Ovary (tissue), 9 donors: ENCODE data around the gene SH3BP1. TPM values are rescaled to one million over a fixed set of nuclear protein-coding genes. Genes with fewer than 3 reads are reported as not detected.

Source experiments
- DNase-seq, 5 donors: peaks; one replicate each; pipeline ENCODE4 v3.0.0-alpha.2; 2019 to 2020
- H3K27ac ChIP-seq, 2 donors: fragments of 200-600 bp; one replicate each; pipeline versions ENCODE4 v1.5.1 to v1.8.0; 2019 to 2022
- H3K27me3 ChIP-seq: fragments of 200-600 bp; one replicate; pipeline ENCODE4 v1.8.0; 2022
- H3K36me3 ChIP-seq: fragments of 200-600 bp; sonication (generic); one replicate; pipeline ENCODE4 v1.5.1; 2019
- H3K4me1 ChIP-seq: one replicate; pipeline ENCODE4 v1.8.1; 2013; ENCODE audit warnings: mild to moderate bottlenecking, moderate library complexity; ENCODE audit not compliant: insufficient read depth
- H3K4me3 ChIP-seq: fragments of 200-600 bp; sonication (generic); one replicate; pipeline ENCODE4 v1.5.1; 2017
- H3K9me3 ChIP-seq, 2 donors: fragments of 200-600 bp in 1 of 2; sonication (generic) in 1 of 2; one replicate each; pipeline versions ENCODE4 v1.5.1 to v1.8.1; 2013 to 2019; ENCODE audit warnings: mild to moderate bottlenecking in 1 of 2, moderate library complexity in 1 of 2
- CTCF ChIP-seq, 3 donors: fragments of 450-650 bp in 2 of 3; fragments of 200-600 bp in 1 of 3; IDR thresholded peaks; one replicate each; pipeline versions ENCODE4 v1.5.1 to v1.8.0; 2016 to 2022; ENCODE audit warnings: antibody characterized with exemption in 3 of 3, mild to moderate bottlenecking in 1 of 3
- EP300 ChIP-seq: sonication (generic); formaldehyde crosslinking; IDR thresholded peaks from one replicate; pipeline ENCODE4 v1.6.1; 2017; ENCODE audit warnings: antibody characterized with exemption
- POLR2A ChIP-seq: fragments of 450-650 bp; IDR thresholded peaks from one replicate; pipeline ENCODE4 v1.6.1; 2017; ENCODE audit warnings: antibody characterized with exemption, mild to moderate bottlenecking, moderate library complexity
- WGBS, 3 donors: extraction: QIAGEN DNeasy Blood & Tissue Kit in 1 of 3; methylation state at CpG; one replicate each; pipeline versions ENCODE4 v1.1.5 to v1.1.7; 2013 to 2017; 5-methylcytosine and 5-hydroxymethylcytosine counted together
- intact Hi-C, 4 donors: fragments of 100-400 bp; cut with DNase I; formaldehyde crosslinking; loops; one replicate each; pipeline versions ENCODE4 v1.11.0 to v1.15.1; 2022 to 2023
- polyA plus RNA-seq, 2 donors: library from polyadenylated mRNA; stranded (reverse); fragments of 200-250 nt in 1 of 2; fragments of 350-450 nt in 1 of 2; fragmentation: Illumina TruSeq in 1 of 2; extraction: RNeasy Lipid Tissue Mini Kit (QIAGEN cat#74804) in 1 of 2; gene quantifications; one replicate each; pipeline ENCODE4 v1.2.3, GENCODE V29; 2013 to 2014
- small RNA-seq: library from RNA; depleted of rRNA; stranded (forward); fragments of <200 nt; gene quantifications from one replicate; pipeline ENCODE3, GENCODE V24; 2016
- total RNA-seq, 7 donors: library from RNA; depleted of rRNA in 2 of 7; stranded (reverse); fragments of >200 nt in 2 of 7; fragmentation: NEBNext Ultra II Directional in 3 of 7; extraction: Animal tissue kit (Norgen Biotek cat#: 25700) in 3 of 7; gene quantifications; one replicate each; pipeline versions ENCODE4 v1.1.0 to v1.2.4, GENCODE V29; 2016 to 2023
- donor health status: DM: no; HTN: no; CAD: no; lungs with moderate emphysema.
- donor health status: DM: no; HTN: no; CAD: no.
- donor health status: Bipolar disorder and iron deficiency.
- donor health status: DM: yes; HTN: yes; CAD: no.
- donor health status: DM: no; HTN: no; CAD: no.
- donor health status: DM: yes; HTN: yes; CAD: no.

Gene SH3BP1
- total and polyA plus RNA-seq, 9 donors, result 2.0 to 13.3 (median 8.2) TPM

DNA sequence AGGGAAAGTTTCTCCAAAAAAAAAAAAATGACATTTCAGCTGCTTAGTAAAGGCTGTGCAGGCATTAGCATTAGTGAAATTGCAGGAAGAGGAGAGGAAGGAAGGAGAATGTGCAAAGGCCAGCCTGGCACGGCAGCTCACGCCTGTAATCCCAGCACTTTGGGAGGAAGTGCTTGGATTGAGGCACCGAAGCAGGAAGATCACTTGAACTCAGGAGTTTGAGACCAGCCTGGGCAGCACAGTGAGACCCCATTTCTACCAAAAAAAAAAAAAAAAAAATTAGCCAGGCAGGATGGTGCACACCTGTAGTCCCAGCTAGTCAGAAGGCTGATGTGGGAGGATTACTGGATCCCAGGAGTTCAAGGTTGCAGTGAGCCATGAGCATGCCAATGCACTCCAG, 65.2 kb downstream of the SH3BP1 start:
- Histone ChIP-seq H3K4me3 (no peak overlapping the region), H3K27ac (no peak overlapping the region), H3K9me3 (no peaks in the 10 kb centered on the region), H3K36me3 (no peaks in the 10 kb centered on the region), H3K27me3 (no peaks in the 10 kb centered on the region), H3K4me1 (no peaks in the 10 kb centered on the region)
- TF ChIP-seq CTCF (IDR thresholded peaks at IDR 0.05) (no peak), EP300 (no peak), POLR2A (no peak)
- WGBS, 3 donors, result 83 to 86% (median 83%) methylated on average over 3 of the region's 3 CpGs
- intact Hi-C loops, result no loop called here
- no peak for DNase-seq

GRCh38 chr22:37705205-37705604, 65.7 kb downstream of the SH3BP1 start:
- no peaks in the 10 kb centered on the region for H3K4me1 ChIP-seq
- 93 to 97% (median 96%) methylated on average over 3 of the region's 3 CpGs for whole genome bisulfite sequencing, 3 donors
- TF ChIP-seq EP300, result no peak
- TF ChIP-seq CTCF (IDR thresholded peaks at IDR 0.05), result no peak
- no peak for TF ChIP-seq POLR2A

More at GRCh38 chr22:37705205-37705604, 65.7 kb downstream of the SH3BP1 start:
- Histone ChIP-seq H3K27ac (no peak overlapping the region), H3K9me3 (no peaks in the 10 kb centered on the region), H3K27me3 (no peaks in the 10 kb centered on the region), H3K36me3 (no peaks in the 10 kb centered on the region), H3K4me3 (no peak overlapping the region)
- intact Hi-C loops, result no loop called here
- DNase-seq, result no peak

Small RNAs within 50 kb of the gene (small RNA-seq; reads per million reads assigned to genes)
- not detected for gene RN7SL385P

Other genes with a start within 250 kb of the SH3BP1 start
- under 1 TPM in 2 of 7 donors, not detected in 5; 0.02 to 0.03 TPM for gene ELFN2, start 212.2 kb upstream of the SH3BP1 start, total RNA-seq
- under 1 TPM; 0.01 to 0.05 TPM for gene ELFN2, start 212.2 kb upstream of the SH3BP1 start, polyA plus RNA-seq
- 10 to 100 TPM in 1 of 7 donors, 1 to 10 TPM in 6; 4.4 to 11.1 (median 7.1) TPM for gene MFNG, start 153.3 kb upstream of the SH3BP1 start, total RNA-seq
- gene MFNG, start 153.3 kb upstream of the SH3BP1 start, polyA plus RNA-seq, result 1 to 10 TPM; 4.7 to 7.1 TPM
- gene CARD10, start 120.3 kb upstream of the SH3BP1 start, total RNA-seq, result 10 to 100 TPM in 4 of 7 donors, 1 to 10 TPM in 3; 4.8 to 13.6 (median 10.1) TPM
- 1 to 10 TPM in 1 of 2 donors, under 1 TPM in 1; 0.72 to 7.9 TPM for gene CARD10, start 120.3 kb upstream of the SH3BP1 start, polyA plus RNA-seq
- 100 to 1,000 TPM in 2 of 7 donors, 10 to 100 TPM in 5; 25.6 to 125 (median 89.7) TPM for gene CDC42EP1, start 79.2 kb upstream of the SH3BP1 start, total RNA-seq
- gene CDC42EP1, start 79.2 kb upstream of the SH3BP1 start, polyA plus RNA-seq, result 10 to 100 TPM in 1 of 2 donors, 1 to 10 TPM in 1; 3.4 to 41.3 TPM
- 1 to 10 TPM in 2 of 7 donors, not detected in 5; 1.7 to 2.6 TPM for gene LGALS2, start 59.6 kb upstream of the SH3BP1 start, total RNA-seq
- 1 to 10 TPM in 1 of 2 donors, under 1 TPM in 1; 0.35 to 2.6 TPM for gene LGALS2, start 59.6 kb upstream of the SH3BP1 start, polyA plus RNA-seq
- gene GGA1, start 30.8 kb upstream of the SH3BP1 start, total RNA-seq, result 10 to 100 TPM; 36.8 to 64.7 (median 49.6) TPM
- 10 to 100 TPM; 24.1 to 41.9 TPM for gene GGA1, start 30.8 kb upstream of the SH3BP1 start, polyA plus RNA-seq
- 10 to 100 TPM in 6 of 7 donors, 1 to 10 TPM in 1; 9.1 to 15.9 (median 12.7) TPM for gene PDXP, start 19.1 kb downstream of the SH3BP1 start, total RNA-seq
- 10 to 100 TPM in 1 of 2 donors, 1 to 10 TPM in 1; 8.1 to 13.3 TPM for gene PDXP, start 19.1 kb downstream of the SH3BP1 start, polyA plus RNA-seq
- gene LGALS1, start 36.0 kb downstream of the SH3BP1 start, total RNA-seq, result 1,000 to 10,000 TPM in 5 of 7 donors, 100 to 1,000 TPM in 2; 819 to 1,819 (median 1,125) TPM
- 1,000 to 10,000 TPM in 1 of 2 donors, 100 to 1,000 TPM in 1; 331 to 1,399 TPM for gene LGALS1, start 36.0 kb downstream of the SH3BP1 start, polyA plus RNA-seq
- 10 to 100 TPM; 11.9 to 36.0 (median 20.3) TPM for gene NOL12, start 46.7 kb downstream of the SH3BP1 start, total RNA-seq
- gene NOL12, start 46.7 kb downstream of the SH3BP1 start, polyA plus RNA-seq, result 10 to 100 TPM in 1 of 2 donors, 1 to 10 TPM in 1; 7.6 to 19.3 TPM
- gene TRIOBP, start 57.4 kb downstream of the SH3BP1 start, total RNA-seq, result 100 to 1,000 TPM in 2 of 7 donors, 10 to 100 TPM in 5; 54.6 to 175 (median 88.7) TPM
- 10 to 100 TPM; 19.5 to 69.5 TPM for gene TRIOBP, start 57.4 kb downstream of the SH3BP1 start, polyA plus RNA-seq
- 10 to 100 TPM in 3 of 7 donors, 1 to 10 TPM in 4; 2.3 to 17.7 (median 9.9) TPM for gene GCAT, start 168.3 kb downstream of the SH3BP1 start, total RNA-seq
- 10 to 100 TPM in 1 of 2 donors, 1 to 10 TPM in 1; 2.6 to 10.6 TPM for gene GCAT, start 168.3 kb downstream of the SH3BP1 start, polyA plus RNA-seq
- not detected for gene GALR3, start 183.7 kb downstream of the SH3BP1 start, total RNA-seq
- not detected for gene GALR3, start 183.7 kb downstream of the SH3BP1 start, polyA plus RNA-seq
- gene ANKRD54, start 204.7 kb downstream of the SH3BP1 start, total RNA-seq, result 10 to 100 TPM; 28.5 to 48.6 (median 36.2) TPM
- gene ANKRD54, start 204.7 kb downstream of the SH3BP1 start, polyA plus RNA-seq, result 10 to 100 TPM; 14.4 to 24.4 TPM
- gene EIF3L, start 209.8 kb downstream of the SH3BP1 start, total RNA-seq, result 1,000 to 10,000 TPM in 2 of 7 donors, 100 to 1,000 TPM in 5; 534 to 1,344 (median 896) TPM
- gene EIF3L, start 209.8 kb downstream of the SH3BP1 start, polyA plus RNA-seq, result 1,000 to 10,000 TPM in 1 of 2 donors, 100 to 1,000 TPM in 1; 725 to 1,289 TPM